ENCODE data around the gene SYS1.

SYS1 gene

DNA sequence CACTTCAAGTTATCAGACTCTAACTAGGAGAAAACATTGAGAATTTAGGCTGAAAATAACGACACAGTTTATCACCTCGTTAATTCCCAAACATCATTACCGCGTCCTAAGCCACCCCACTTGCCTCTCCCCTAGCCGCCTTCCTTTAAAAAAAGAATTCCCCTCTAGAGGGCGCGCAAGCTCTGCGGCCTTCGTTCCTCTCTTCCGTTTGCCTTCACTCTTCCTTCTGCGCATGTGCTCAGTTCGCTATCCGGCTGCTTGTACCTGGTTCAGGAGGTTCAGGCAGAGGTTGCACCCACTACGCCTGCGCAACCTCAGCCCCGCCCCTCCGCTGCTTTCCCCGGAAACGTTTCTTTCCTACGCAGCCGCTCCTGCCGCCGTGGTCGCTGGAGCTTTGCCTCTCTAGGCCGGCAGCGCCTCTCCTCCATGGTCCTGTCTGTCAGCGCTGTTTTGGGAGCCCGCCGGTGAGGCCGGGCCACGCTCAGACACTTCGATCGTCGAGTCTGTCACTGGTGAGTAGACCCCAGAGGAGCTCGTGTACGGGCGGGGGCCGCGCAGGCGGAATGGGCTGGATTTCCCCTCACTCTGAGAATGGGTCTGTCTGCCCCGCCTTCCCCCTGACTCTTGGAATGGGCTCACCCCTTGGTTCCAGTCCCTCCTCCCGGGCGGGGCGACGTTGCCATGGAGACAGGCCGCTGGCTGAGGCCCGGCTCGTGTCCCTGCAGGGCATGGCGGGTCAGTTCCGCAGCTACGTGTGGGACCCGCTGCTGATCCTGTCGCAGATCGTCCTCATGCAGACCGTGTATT, at the start of gene SYS1:
Gene SYS1, plus strand, starts transcription at position 353 of the 807 bp plus-strand sequence. Its CDS starts 376 bp downstream, at position 729.
- Histone ChIP-seq H4K20me1 (peaks cover 46% of the 10 kb centered on the region), H3K27ac (peak within 1 kb of the TSS; percentile 88), H3K4me1 (peaks cover 69% of the 10 kb centered on the region), H3K36me3 (peaks cover 21% of the 10 kb centered on the region), H3K9ac (peak within 1 kb of the TSS; percentile 89), H3K9me3 (no peaks in the 10 kb centered on the region), H3K27me3 (no peaks in the 10 kb centered on the region), H3K4me2 (peak within 1 kb of the TSS; percentile 98), H3K4me3 (peak within 1 kb of the TSS; percentile 81)
- no peak for TF ChIP-seq Cebpa-rat (IDR thresholded peaks at IDR 0.05)

DNA sequence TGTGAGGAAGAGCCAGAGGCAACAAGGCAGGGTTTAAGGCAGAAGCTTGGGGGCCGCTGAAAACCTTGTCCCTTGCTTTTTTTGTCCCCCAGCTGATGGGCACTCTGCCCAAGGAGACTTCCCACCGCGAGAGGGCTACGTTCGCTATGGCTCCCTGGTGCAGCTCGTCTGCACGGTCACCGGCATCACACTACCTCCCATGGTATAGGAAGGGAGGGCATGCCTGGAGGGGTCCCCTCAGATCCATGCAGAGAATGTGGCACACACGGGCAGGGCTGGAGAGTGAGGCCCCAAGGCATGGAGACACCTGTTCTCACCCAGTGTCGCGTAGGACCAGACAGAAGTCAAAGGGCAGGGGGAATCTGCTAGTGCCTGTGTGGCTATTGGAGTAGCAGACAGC, 49.0 kb upstream of the SYS1 start:
- Histone ChIP-seq H3K4me3 (no peak overlapping the region; the same call in 1 of the 2 replicates), H3K9ac (0 out of 2 replicates have a peak overlapping the region, but pooled peaks have one; percentile 25), H3K36me3 (no peaks in the 10 kb centered on the region), H3K4me1 (peaks cover 74% of the 10 kb centered on the region), H3K27me3 (no peaks in the 10 kb centered on the region), H3K4me2 (peak overlapping the region; percentile 76), H4K20me1 (no peaks in the 10 kb centered on the region), H3K27ac (peak overlapping the region; percentile 58), H3K9me3 (no peaks in the 10 kb centered on the region)
- TF ChIP-seq Cebpa-rat (IDR thresholded peaks at IDR 0.05): no peak

DNA sequence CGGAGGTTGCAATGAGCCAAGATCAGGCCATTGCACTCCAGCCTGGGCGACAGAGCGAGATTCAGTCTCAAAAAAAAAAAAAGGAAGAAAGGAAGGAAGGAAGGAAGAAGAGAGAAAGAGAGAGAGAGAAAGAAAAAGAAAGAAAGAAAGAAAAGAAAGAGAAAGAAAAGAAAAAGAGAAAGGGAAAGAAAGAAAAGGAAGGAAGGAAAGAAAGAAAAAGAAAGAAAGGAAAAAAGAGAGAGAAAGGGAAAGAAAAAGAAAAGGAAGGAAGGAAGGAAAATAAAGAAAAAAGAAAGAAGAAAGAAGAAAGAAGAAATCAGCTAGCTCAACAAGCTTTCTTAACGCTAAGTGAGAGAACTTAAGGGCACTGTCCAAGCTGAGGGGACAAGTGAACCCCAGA, 47.3 kb upstream of the SYS1 start:
- no peaks in the 10 kb centered on the region for H3K9me3 ChIP-seq
- TF ChIP-seq Cebpa-rat (IDR thresholded peaks at IDR 0.05): no peak
- H3K4me3 ChIP-seq: no peak overlapping the region
- H3K27ac ChIP-seq: no peak overlapping the region
- H3K36me3 ChIP-seq: no peaks in the 10 kb centered on the region
- H3K4me1 ChIP-seq: peaks cover 74% of the 10 kb centered on the region
- no peak overlapping the region for H3K4me2 ChIP-seq
- no peaks in the 10 kb centered on the region for H3K27me3 ChIP-seq
- no peaks in the 10 kb centered on the region for H4K20me1 ChIP-seq
- H3K9ac ChIP-seq: no peak overlapping the region

DNA sequence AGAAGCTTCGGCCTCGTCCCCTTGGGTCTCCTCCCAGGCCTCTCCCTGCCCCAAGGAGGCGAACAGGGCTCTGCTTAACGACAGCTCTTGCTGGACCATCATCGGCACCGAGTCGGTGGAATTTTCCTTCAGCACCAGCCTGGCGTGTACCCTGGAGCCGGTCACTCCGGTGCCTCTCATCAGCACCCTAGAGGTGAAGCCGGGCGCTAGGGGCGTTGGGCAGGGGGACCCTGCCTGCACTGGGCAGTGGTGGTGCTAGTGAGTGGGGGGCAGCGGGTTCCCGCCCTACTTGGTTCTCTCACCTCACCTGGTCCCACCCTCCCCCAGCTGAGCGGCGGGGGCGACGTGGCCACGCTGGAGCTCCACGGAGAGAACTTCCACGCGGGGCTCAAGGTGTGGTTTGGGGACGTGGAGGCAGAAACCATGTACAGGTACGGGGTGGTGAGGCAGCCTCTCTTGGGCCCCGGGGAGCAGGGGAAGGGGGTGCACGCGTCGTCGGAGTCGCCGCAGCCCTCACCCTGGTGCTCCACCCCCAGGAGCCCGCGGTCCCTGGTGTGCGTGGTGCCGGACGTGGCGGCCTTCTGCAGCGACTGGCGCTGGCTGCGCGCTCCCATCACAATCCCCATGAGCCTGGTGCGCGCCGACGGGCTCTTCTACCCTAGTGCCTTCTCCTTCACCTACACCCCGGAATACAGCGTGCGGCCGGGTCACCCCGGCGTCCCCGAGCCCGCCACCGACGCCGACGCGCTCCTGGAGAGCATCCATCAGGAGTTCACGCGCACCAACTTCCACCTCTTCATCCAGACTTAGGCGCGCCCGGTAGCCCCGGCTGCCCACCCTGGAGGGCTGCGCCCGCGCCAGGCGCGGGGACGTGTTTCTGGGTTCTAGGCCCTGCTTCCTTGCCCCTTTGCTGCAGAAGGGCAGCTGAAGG, 46.5 kb upstream of the SYS1 start:
- no peak for TF ChIP-seq Cebpa-rat (IDR thresholded peaks at IDR 0.05)
- no peaks in the 10 kb centered on the region for H3K9me3 ChIP-seq
- no peaks in the 10 kb centered on the region for H3K27me3 ChIP-seq
- no peak overlapping the region for H3K4me3 ChIP-seq
- no peak overlapping the region for H3K9ac ChIP-seq
- peaks cover 74% of the 10 kb centered on the region for H3K4me1 ChIP-seq
- H3K4me2 ChIP-seq: no peak overlapping the region
- H3K36me3 ChIP-seq: no peaks in the 10 kb centered on the region
- H3K27ac ChIP-seq: no peak overlapping the region
- H4K20me1 ChIP-seq: no peaks in the 10 kb centered on the region

DNA sequence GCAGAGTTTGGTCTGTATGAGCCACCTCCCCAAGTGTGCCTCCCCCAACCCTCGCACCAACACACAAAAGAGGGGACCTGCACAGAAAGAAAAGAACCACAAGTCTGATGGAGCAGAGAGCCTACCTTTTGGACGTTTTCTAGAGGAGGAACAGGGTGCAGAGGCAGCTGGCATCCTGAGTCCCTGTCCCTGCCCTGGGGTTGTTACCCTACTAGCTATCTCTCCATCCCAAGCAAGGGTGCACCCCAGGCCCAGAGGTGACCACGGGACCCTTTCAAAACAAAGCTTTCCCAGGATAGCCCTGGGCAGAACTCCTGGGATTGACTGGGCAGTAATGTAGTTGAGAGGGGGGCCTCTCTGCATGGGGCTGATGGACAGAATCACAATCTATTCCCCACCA, 45.1 kb upstream of the SYS1 start:
- Histone ChIP-seq H3K4me1 (peaks cover 78% of the 10 kb centered on the region), H3K4me3 (no peak overlapping the region), H3K9me3 (no peaks in the 10 kb centered on the region), H3K27me3 (no peaks in the 10 kb centered on the region), H3K27ac (peak overlapping the region; percentile 18; the same call in 1 of the 2 replicates), H3K9ac (no peak overlapping the region), H3K4me2 (peak overlapping the region; percentile 73), H4K20me1 (no peaks in the 10 kb centered on the region), H3K36me3 (no peaks in the 10 kb centered on the region)
- no peak for TF ChIP-seq Cebpa-rat (IDR thresholded peaks at IDR 0.05)

DNA sequence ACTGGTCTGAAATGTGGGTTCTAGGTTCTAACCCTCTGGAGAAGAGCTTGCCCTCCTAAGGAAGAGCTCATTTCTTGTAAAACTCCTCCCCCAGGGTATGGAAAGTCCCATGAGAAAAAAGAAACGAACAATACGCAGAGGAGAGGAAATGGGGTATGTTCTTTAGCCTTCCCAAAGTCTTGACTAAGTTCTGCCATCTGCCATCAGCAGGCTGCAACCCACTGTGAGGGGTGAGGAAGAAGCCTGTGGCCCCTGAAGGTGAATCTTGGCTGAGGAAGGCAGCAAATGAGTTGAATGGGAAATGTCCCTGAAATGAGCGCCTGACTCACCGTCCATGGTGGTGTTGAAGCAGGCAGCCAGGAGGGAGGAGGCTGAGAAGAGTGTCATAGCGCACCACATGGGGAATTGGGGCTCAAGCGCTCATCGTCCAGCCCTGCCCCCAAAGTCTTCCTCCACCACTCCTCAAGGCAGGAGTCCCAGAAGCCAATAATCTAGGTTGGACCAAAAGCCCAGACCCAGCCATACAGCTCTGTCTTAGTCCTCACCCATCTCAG, 44.5 kb upstream of the SYS1 start:
- peak overlapping the region; percentile 73 for H3K4me2 ChIP-seq

DNA sequence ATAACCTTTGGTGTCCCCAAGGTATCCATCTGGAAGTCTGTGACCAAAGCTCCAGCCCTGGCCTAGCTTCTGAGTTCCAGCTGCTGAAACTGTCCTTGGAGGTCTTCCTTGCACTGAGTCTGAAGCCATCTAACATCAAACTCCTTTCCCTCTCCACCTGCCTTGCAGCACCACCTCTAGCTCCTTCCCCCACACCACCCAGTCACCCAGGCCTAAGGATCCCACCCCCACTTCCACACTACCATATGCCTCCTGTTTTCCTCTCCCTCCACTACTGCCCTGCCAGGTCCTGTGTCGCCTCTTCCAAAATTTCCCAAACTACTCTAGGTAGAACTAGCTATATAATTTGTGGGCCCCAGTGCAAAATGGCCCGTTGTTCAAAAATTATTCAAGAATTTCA, 44.0 kb upstream of the SYS1 start:
- H4K20me1 ChIP-seq: no peaks in the 10 kb centered on the region
- H3K9me3 ChIP-seq: no peaks in the 10 kb centered on the region
- H3K4me1 ChIP-seq: peaks cover 78% of the 10 kb centered on the region
- no peak overlapping the region for H3K9ac ChIP-seq
- H3K4me2 ChIP-seq: peak overlapping the region; percentile 73
- H3K4me3 ChIP-seq: no peak overlapping the region
- H3K27me3 ChIP-seq: no peaks in the 10 kb centered on the region
- peak overlapping the region; percentile 18; the same call in 1 of the 2 replicates for H3K27ac ChIP-seq
- H3K36me3 ChIP-seq: no peaks in the 10 kb centered on the region
- TF ChIP-seq Cebpa-rat (IDR thresholded peaks at IDR 0.05): no peak

More for the DNA sequence above, 44.5 kb upstream of the SYS1 start:
- no peak for TF ChIP-seq Cebpa-rat (IDR thresholded peaks at IDR 0.05)
- no peaks in the 10 kb centered on the region for H3K27me3 ChIP-seq
- peak overlapping the region; percentile 18; the same call in 1 of the 2 replicates for H3K27ac ChIP-seq
- no peaks in the 10 kb centered on the region for H3K9me3 ChIP-seq
- peaks cover 78% of the 10 kb centered on the region for H3K4me1 ChIP-seq
- no peaks in the 10 kb centered on the region for H4K20me1 ChIP-seq
- no peak overlapping the region for H3K9ac ChIP-seq
- no peaks in the 10 kb centered on the region for H3K36me3 ChIP-seq
- no peak overlapping the region for H3K4me3 ChIP-seq

DNA sequence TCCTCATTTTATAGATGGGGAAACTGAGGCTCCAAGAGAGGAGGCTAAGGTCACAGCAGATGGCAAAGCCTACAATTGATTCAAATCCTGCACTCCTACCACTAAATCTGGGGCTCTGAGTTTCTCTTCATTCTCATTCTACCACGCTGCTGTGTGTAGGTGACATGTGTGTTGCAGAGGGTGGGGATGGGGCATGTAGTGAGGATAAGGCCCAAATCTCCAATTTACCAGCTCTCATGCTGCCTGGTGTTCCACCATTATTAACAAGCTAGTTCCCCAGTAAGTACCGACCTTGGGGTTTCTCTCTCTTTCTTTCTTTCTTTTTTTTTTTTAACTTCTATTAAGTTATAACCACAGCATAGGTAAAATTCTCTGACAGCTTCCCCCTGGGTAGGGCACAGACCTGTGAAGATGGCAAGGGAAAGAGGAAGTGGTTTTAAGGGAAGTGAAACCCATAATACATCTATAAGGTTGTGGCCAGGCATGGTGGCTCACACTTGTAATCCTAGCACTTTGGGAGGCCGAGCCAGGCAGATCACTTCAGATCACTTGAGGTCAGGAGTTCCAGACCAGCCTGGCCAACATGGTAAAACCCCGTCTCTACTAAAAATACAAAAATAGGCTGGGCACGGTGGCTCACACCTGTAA, 41.9 kb upstream of the SYS1 start:
- Histone ChIP-seq H3K27ac (no peak overlapping the region), H3K4me2 (peak overlapping the region; percentile 56), H3K4me3 (no peak overlapping the region)

DNA sequence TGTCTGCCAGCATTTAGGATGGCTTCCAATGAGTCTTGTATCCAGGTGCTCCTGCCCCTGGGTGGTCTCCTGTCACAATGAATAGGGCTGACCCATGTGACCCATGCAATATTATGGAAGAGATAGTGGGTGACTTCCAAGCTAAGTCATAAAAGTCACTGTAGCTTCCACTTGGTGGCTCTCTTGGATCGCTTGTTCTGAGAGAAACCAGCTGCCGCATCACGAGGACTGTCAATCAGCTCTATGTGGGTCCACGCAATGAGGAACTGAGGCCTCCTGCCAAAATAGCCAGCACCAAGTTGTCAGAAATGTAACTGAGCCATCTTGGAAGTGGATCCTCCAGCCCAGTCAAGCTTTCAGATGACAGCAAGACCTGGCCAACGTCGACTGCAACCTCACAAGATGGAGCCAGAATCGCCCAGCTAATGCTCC, 40.0 kb upstream of the SYS1 start:
- H3K27ac ChIP-seq: no peak overlapping the region
- H3K9me3 ChIP-seq: no peaks in the 10 kb centered on the region
- H3K9ac ChIP-seq: no peak overlapping the region
- no peak overlapping the region for H3K4me3 ChIP-seq
- H3K36me3 ChIP-seq: no peaks in the 10 kb centered on the region
- H4K20me1 ChIP-seq: no peaks in the 10 kb centered on the region
- peaks cover 92% of the 10 kb centered on the region for H3K4me1 ChIP-seq
- no peak for TF ChIP-seq Cebpa-rat (IDR thresholded peaks at IDR 0.05)
- H3K27me3 ChIP-seq: no peaks in the 10 kb centered on the region
- peak overlapping the region; percentile 94 for H3K4me2 ChIP-seq

More for the DNA sequence above, 41.9 kb upstream of the SYS1 start:
- H4K20me1 ChIP-seq: no peaks in the 10 kb centered on the region
- no peaks in the 10 kb centered on the region for H3K36me3 ChIP-seq
- no peaks in the 10 kb centered on the region for H3K9me3 ChIP-seq
- peaks cover 91% of the 10 kb centered on the region for H3K4me1 ChIP-seq
- no peaks in the 10 kb centered on the region for H3K27me3 ChIP-seq
- H3K9ac ChIP-seq: no peak overlapping the region
- no peak for TF ChIP-seq Cebpa-rat (IDR thresholded peaks at IDR 0.05)

All from BLaER1 (cell line).